Measurements from ENCODE around the gene CLTB. TPM values are rescaled to one million over a fixed set of nuclear protein-coding genes. Genes with fewer than 3 reads are reported as not detected.

CLTB gene
- total and polyA plus RNA-seq, 2 of the 13 experiments (the other 11 are each of a cell fraction or from before 2014, with no cell fraction given), result 23.3 to 33.8 TPM

GRCh38 chr5:176420086-176420485 lies 3.7 kb upstream of the CLTB start (continued):
- TF ChIP-seq ZBTB40 (IDR thresholded peaks at IDR 0.05) (no peak), ZBTB40 (CRISPR knock-in tag; IDR thresholded peaks at IDR 0.05) (no peak), GABPB1 (CRISPR knock-in tag; IDR thresholded peaks at IDR 0.05) (no peak), ASH2L (IDR thresholded peaks at IDR 0.05; ENCODE audit: insufficient read length, low read depth, low read length) (no peak), ZNF513 (CRISPR knock-in tag; conservative IDR thresholded peaks at IDR 0.05) (no peak), ZNF318 (CRISPR knock-in tag; IDR thresholded peaks at IDR 0.05) (no peak), SP4 (CRISPR knock-in tag; IDR thresholded peaks at IDR 0.05) (no peak), NR2F1 (CRISPR knock-in tag; IDR thresholded peaks at IDR 0.05) (no peak), ZNF234 (CRISPR knock-in tag; conservative IDR thresholded peaks at IDR 0.05) (no peak)

Measured in HepG2 (cell line).